Measurements from ENCODE around the gene ADPRM.

Gene ADPRM

GRCh38 chr17:10725262-10725661, 27.9 kb downstream of the ADPRM start:
- H3K4me1 ChIP-seq (ENCODE audit: control insufficient read depth, insufficient read depth, low read length) = no peaks in the 10 kb centered on the region; the same call in 1 of the 2 replicates
- H3K36me3 ChIP-seq (ENCODE audit: control insufficient read depth in 2 of 2, insufficient read depth in 1 of 2, low read length in 2 of 2) = no peaks in the 10 kb centered on the region
- no peaks in the 10 kb centered on the region for H3K9me3 ChIP-seq (ENCODE audit: control insufficient read depth, insufficient read depth, low read depth, low read length)
- no peak for TF ChIP-seq KLF8 (tag by site-specific recombination; IDR thresholded peaks at IDR 0.05)
- no peak for TF ChIP-seq ZNF560 (tag by site-specific recombination; IDR thresholded peaks at IDR 0.05; ENCODE audit: borderline replicate concordance)
- no peak for TF ChIP-seq ZNF701 (tag by site-specific recombination; IDR thresholded peaks at IDR 0.05)
- TF ChIP-seq ZNF311 (tag by site-specific recombination; IDR thresholded peaks at IDR 0.05; ENCODE audit: borderline replicate concordance) = no peak
- TF ChIP-seq ZNF140 (tag by site-specific recombination; IDR thresholded peaks at IDR 0.05) = no peak
- TF ChIP-seq IKZF3 (tag by site-specific recombination; IDR thresholded peaks at IDR 0.05) = no peak
- POLR2A ChIA-PET = no interaction called here
- H3K27ac ChIP-seq (ENCODE audit: extremely low read depth, low read depth, low read length) = no peak overlapping the region
- CTCF ChIA-PET = interaction anchor here (0.6 to 3.7 kb wide), 3 partner anchors 12 to 49 kb away, joined by 4 to 17 read pairs (median 4); no protein-coding TSS in a partner anchor
- no peak overlapping the region for H3K4me3 ChIP-seq (ENCODE audit: low read depth, low read length)

- Histone ChIP-seq H3K36me3 (ENCODE audit: control insufficient read depth in 2 of 2, insufficient read depth in 1 of 2, low read length in 2 of 2) (no peaks in the 10 kb centered on the region), H3K9me3 (ENCODE audit: control insufficient read depth, insufficient read depth, low read depth, low read length) (no peaks in the 10 kb centered on the region), H3K4me3 (ENCODE audit: low read depth, low read length) (no peak overlapping the region), H3K27ac (ENCODE audit: extremely low read depth, low read depth, low read length) (no peak overlapping the region), H3K4me1 (ENCODE audit: control insufficient read depth, insufficient read depth, low read length) (no peaks in the 10 kb centered on the region; the same call in 1 of the 2 replicates)
- TF ChIP-seq, protein P1, sequence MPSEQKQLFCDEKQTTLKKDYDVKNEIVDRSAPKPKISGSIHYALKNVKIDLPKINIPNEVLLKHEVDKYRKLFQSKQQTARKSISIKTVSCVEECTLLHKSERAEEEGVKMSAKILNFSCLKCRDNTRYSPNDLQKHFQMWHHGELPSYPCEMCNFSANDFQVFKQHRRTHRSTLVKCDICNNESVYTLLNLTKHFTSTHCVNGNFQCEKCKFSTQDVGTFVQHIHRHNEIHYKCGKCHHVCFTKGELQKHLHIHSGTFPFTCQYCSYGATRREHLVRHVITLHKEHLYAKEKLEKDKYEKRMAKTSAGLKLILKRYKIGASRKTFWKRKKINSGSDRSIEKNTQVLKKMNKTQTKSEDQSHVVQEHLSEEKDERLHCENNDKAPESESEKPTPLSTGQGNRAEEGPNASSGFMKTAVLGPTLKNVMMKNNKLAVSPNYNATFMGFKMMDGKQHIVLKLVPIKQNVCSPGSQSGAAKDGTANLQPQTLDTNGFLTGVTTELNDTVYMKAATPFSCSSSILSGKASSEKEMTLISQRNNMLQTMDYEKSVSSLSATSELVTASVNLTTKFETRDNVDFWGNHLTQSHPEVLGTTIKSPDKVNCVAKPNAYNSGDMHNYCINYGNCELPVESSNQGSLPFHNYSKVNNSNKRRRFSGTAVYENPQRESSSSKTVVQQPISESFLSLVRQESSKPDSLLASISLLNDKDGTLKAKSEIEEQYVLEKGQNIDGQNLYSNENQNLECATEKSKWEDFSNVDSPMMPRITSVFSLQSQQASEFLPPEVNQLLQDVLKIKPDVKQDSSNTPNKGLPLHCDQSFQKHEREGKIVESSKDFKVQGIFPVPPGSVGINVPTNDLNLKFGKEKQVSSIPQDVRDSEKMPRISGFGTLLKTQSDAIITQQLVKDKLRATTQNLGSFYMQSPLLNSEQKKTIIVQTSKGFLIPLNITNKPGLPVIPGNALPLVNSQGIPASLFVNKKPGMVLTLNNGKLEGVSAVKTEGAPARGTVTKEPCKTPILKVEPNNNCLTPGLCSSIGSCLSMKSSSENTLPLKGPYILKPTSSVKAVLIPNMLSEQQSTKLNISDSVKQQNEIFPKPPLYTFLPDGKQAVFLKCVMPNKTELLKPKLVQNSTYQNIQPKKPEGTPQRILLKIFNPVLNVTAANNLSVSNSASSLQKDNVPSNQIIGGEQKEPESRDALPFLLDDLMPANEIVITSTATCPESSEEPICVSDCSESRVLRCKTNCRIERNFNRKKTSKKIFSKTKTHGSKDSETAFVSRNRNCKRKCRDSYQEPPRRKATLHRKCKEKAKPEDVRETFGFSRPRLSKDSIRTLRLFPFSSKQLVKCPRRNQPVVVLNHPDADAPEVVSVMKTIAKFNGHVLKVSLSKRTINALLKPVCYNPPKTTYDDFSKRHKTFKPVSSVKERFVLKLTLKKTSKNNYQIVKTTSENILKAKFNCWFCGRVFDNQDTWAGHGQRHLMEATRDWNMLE (tag by site-specific recombination; conservative IDR thresholded peaks at IDR 0.05; ENCODE audit: low read depth) = no peak
- TF ChIP-seq, protein P2, sequence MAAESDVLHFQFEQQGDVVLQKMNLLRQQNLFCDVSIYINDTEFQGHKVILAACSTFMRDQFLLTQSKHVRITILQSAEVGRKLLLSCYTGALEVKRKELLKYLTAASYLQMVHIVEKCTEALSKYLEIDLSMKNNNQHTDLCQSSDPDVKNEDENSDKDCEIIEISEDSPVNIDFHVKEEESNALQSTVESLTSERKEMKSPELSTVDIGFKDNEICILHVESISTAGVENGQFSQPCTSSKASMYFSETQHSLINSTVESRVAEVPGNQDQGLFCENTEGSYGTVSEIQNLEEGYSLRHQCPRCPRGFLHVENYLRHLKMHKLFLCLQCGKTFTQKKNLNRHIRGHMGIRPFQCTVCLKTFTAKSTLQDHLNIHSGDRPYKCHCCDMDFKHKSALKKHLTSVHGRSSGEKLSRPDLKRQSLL (tag by site-specific recombination; IDR thresholded peaks at IDR 0.05) = no peak
- TF ChIP-seq ZNF274 (IDR thresholded peaks at IDR 0.05; ENCODE audit: low read length) = no peak
- no peak for TF ChIP-seq ZNF274 (tag by site-specific recombination; IDR thresholded peaks at IDR 0.05; ENCODE audit: borderline replicate concordance)
- no peak for TF ChIP-seq MZF1 (tag by site-specific recombination; IDR thresholded peaks at IDR 0.05; ENCODE audit: borderline replicate concordance)
- TF ChIP-seq ZNF24 (tag by site-specific recombination; IDR thresholded peaks at IDR 0.05) = no peak
- no peak for TF ChIP-seq ZNF660 (tag by site-specific recombination; IDR thresholded peaks at IDR 0.05)
- TF ChIP-seq ZBTB11 (tag by site-specific recombination; conservative IDR thresholded peaks at IDR 0.05; ENCODE audit: low read depth) = no peak
- TF ChIP-seq, protein P3, sequence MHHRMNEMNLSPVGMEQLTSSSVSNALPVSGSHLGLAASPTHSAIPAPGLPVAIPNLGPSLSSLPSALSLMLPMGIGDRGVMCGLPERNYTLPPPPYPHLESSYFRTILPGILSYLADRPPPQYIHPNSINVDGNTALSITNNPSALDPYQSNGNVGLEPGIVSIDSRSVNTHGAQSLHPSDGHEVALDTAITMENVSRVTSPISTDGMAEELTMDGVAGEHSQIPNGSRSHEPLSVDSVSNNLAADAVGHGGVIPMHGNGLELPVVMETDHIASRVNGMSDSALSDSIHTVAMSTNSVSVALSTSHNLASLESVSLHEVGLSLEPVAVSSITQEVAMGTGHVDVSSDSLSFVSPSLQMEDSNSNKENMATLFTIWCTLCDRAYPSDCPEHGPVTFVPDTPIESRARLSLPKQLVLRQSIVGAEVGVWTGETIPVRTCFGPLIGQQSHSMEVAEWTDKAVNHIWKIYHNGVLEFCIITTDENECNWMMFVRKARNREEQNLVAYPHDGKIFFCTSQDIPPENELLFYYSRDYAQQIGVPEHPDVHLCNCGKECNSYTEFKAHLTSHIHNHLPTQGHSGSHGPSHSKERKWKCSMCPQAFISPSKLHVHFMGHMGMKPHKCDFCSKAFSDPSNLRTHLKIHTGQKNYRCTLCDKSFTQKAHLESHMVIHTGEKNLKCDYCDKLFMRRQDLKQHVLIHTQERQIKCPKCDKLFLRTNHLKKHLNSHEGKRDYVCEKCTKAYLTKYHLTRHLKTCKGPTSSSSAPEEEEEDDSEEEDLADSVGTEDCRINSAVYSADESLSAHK (tag by site-specific recombination; IDR thresholded peaks at IDR 0.05) = no peak
- TF ChIP-seq ZNF521 (tag by site-specific recombination; IDR thresholded peaks at IDR 0.05) = no peak
- ChIA-PET POLR2A (no interaction called here), CTCF (interaction anchor here (1.0 to 3.7 kb wide), 2 partner anchors 11 to 1209 kb away, joined by 4 to 17 read pairs; no protein-coding TSS in a partner anchor)
Observed at GRCh38 chr17:10726196-10726595, 28.8 kb downstream of the ADPRM start.

Data from HEK293 (cell line).